ENCODE data around the gene VPS72. TPM values are rescaled to one million over a fixed set of nuclear protein-coding genes. Genes with fewer than 3 reads are reported as not detected.

VPS72 gene
- polyA plus RNA-seq, 1 of the 3 experiments (the other 2 are of a cell fraction) = 80.2 TPM

DNA sequence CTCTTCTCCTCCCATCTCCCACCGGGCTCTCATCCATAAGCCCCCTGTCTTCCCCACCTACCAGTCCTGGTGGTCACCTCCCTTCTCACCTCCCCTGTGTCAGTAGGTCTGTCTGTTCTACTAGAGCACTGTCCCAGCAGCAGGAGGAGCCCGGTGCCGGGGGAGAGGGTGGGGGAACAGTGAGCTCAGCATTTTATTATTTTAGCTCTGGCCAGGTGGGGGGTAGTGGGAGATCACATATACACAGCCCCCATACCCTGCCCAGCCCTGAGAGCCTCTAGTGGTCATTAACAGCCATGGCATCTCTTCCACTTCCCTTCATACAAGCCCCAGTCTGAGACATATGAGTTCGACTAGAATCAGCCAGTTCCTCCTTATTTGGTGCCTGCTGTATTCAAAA lies 14.1 kb downstream of the VPS72 start, which contains the start of gene TMOD4:
TMOD4 (minus strand) TSS at position 119 of the 400 bp plus-strand sequence. CDS start 1,106 bp downstream, outside the sequence.
- WGBS (ENCODE audit: low lambda C conversion rate) = 64% methylated on average over 4 of the region's 4 CpGs
- Histone ChIP-seq H3K36me3 (replicated peaks in 1 of 2; ENCODE audit: control insufficient read depth in 1 of 2, insufficient read depth in 2 of 2, low read length in 1 of 2) (peaks cover 26 to 40% of the 10 kb centered on the region in 2 experiments), H4K20me1 (ENCODE audit: insufficient read depth) (no peaks in the 10 kb centered on the region), H3K9me2 (no peaks in the 10 kb centered on the region), H3K9ac (no peak within 1 kb of the TSS), H3F3A (replicated peaks; ENCODE audit: insufficient read depth) (peaks cover 13% of the 10 kb centered on the region), H3K9me3 (no peaks in the 10 kb centered on the region), H2AFZ (ENCODE audit: low read depth) (no peak within 1 kb of the TSS), H3K4me2 (no peak within 1 kb of the TSS), H3K4me1 (ENCODE audit: control insufficient read depth in 1 of 2, insufficient read depth in 2 of 2, low read depth in 1 of 2, low read length in 1 of 2) (no peaks in the 10 kb centered on the region), H3K4me3 (ENCODE audit: low read depth in 2 of 2, low read length in 1 of 2) (no peak within 1 kb of the TSS), H3K79me2 (ENCODE audit: insufficient read depth) (no peaks in the 10 kb centered on the region), H3K27ac (ENCODE audit: low read depth in 2 of 2, low read length in 1 of 2) (no peak within 1 kb of the TSS), H3K27me3 (ENCODE audit: insufficient read depth) (no peaks in the 10 kb centered on the region)
- POLR2A ChIA-PET = interaction anchor here (1.4 kb wide), 1 partner anchor 14 kb away, joined by 6 read pairs; the partner anchor contains the start of gene VPS72
- DNase-seq = peak; percentile 67
- CTCF ChIA-PET = interaction anchor here (0.5 to 3.1 kb wide), 12 partner anchors 8 to 235 kb away, joined by 3 to 21 read pairs (median 4); partner anchors contain the start of genes LYSMD1, MINDY1, SCNM1 and VPS72
- TF ChIP-seq, protein P1, sequence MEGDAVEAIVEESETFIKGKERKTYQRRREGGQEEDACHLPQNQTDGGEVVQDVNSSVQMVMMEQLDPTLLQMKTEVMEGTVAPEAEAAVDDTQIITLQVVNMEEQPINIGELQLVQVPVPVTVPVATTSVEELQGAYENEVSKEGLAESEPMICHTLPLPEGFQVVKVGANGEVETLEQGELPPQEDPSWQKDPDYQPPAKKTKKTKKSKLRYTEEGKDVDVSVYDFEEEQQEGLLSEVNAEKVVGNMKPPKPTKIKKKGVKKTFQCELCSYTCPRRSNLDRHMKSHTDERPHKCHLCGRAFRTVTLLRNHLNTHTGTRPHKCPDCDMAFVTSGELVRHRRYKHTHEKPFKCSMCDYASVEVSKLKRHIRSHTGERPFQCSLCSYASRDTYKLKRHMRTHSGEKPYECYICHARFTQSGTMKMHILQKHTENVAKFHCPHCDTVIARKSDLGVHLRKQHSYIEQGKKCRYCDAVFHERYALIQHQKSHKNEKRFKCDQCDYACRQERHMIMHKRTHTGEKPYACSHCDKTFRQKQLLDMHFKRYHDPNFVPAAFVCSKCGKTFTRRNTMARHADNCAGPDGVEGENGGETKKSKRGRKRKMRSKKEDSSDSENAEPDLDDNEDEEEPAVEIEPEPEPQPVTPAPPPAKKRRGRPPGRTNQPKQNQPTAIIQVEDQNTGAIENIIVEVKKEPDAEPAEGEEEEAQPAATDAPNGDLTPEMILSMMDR (IDR thresholded peaks at IDR 0.05) = peak; percentile 64
- no peak for TF ChIP-seq POLR2AphosphoS5 (IDR thresholded peaks at IDR 0.05; ENCODE audit: low read depth, low read length)

DNA sequence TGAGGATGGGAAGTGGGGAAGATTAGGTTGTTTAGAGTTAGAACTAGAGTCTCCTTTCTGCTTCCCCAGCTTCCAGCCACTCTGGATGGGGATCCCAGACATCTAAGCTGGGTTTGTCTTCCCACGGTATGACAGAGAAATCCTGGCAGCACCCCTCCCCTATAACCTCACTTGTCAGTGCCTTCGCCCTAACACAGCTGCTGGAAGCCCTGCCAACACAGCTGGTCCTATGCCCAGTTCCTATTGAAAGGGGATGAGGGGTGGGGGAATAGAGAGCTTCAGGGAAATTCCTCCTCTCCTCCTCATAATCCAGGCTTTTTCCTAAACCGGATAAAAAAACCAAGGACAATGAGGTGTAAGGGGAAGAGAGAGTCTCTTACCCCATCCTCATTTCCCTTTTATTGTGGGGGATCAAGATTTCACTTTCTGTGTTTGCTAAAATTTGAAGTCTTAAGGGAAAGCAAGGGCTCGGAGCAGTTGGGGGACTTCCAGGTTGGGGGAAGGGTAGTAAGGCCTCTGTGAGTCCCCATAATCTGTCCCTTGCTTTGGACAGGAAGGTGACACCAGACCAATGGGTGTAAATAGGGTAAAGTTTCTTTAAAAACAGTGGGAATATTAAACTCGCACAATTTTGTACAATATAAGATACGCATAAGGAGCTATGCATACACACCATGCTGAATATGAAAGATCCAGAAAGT lies 14.8 kb downstream of the VPS72 start:
- DNase-seq = no peak
- H3K27ac ChIP-seq (ENCODE audit: low read depth in 2 of 2, low read length in 1 of 2) = no peak overlapping the region
- H3K4me1 ChIP-seq (ENCODE audit: control insufficient read depth in 1 of 2, insufficient read depth in 2 of 2, low read depth in 1 of 2, low read length in 1 of 2) = no peaks in the 10 kb centered on the region
- TF ChIP-seq SMC3 (IDR thresholded peaks at IDR 0.05; ENCODE audit: low read depth, low read length) (no peak), GATA2 (CRISPR knock-in tag; IDR thresholded peaks at IDR 0.05) (no peak), TCF12 (IDR thresholded peaks at IDR 0.05) (no peak), RFX5 (IDR thresholded peaks at IDR 0.05; ENCODE audit: low read length) (no peak), GABPA (IDR thresholded peaks at IDR 0.05; ENCODE audit: low read depth) (no peak), RXRA (IDR thresholded peaks at IDR 0.05; ENCODE audit: borderline replicate concordance, low read depth) (no peak), CHD2 (IDR thresholded peaks at IDR 0.05; ENCODE audit: low read length, partially characterized antibody) (no peak), MXI1 (IDR thresholded peaks at IDR 0.05; ENCODE audit: low read depth, low read length) (no peak), EP300 (IDR thresholded peaks at IDR 0.05; ENCODE audit: borderline replicate concordance in 1 of 2, low read depth in 1 of 2, low read length in 1 of 2) (no peak)
- TF ChIP-seq, protein P2, sequence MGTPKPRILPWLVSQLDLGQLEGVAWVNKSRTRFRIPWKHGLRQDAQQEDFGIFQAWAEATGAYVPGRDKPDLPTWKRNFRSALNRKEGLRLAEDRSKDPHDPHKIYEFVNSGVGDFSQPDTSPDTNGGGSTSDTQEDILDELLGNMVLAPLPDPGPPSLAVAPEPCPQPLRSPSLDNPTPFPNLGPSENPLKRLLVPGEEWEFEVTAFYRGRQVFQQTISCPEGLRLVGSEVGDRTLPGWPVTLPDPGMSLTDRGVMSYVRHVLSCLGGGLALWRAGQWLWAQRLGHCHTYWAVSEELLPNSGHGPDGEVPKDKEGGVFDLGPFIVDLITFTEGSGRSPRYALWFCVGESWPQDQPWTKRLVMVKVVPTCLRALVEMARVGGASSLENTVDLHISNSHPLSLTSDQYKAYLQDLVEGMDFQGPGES (IDR thresholded peaks at IDR 0.05; ENCODE audit: low read depth, low read length) = no peak
- ChIA-PET POLR2A (interaction anchor here (1.4 kb wide), 1 partner anchor 15 kb away, joined by 6 read pairs; the partner anchor contains the start of gene VPS72), CTCF (interaction anchor here (0.5 to 3.1 kb wide), 14 partner anchors 7 to 236 kb away, joined by 3 to 21 read pairs (median 4); partner anchors contain the start of genes LYSMD1, MINDY1, SCNM1 and VPS72)
- H3K79me2 ChIP-seq (ENCODE audit: insufficient read depth) = no peaks in the 10 kb centered on the region
- no peak overlapping the region for H3K9ac ChIP-seq
- peaks cover 13% of the 10 kb centered on the region for H3F3A ChIP-seq (replicated peaks; ENCODE audit: insufficient read depth)
- H4K20me1 ChIP-seq (ENCODE audit: insufficient read depth) = no peaks in the 10 kb centered on the region
- no peaks in the 10 kb centered on the region for H3K9me3 ChIP-seq
- H3K4me2 ChIP-seq = no peak overlapping the region
- no peaks in the 10 kb centered on the region for H3K27me3 ChIP-seq (ENCODE audit: insufficient read depth)
- H3K9me2 ChIP-seq = no peaks in the 10 kb centered on the region
- WGBS (ENCODE audit: low lambda C conversion rate) = 92% methylated on average over 6 of the region's 6 CpGs
- H3K4me3 ChIP-seq (ENCODE audit: low read depth in 2 of 2, low read length in 1 of 2) = no peak overlapping the region
- H2AFZ ChIP-seq (ENCODE audit: low read depth) = no peak overlapping the region
- H3K36me3 ChIP-seq (replicated peaks in 1 of 2; ENCODE audit: control insufficient read depth in 1 of 2, insufficient read depth in 2 of 2, low read length in 1 of 2) = peaks cover 26 to 44% of the 10 kb centered on the region in 2 experiments

Data from SK-N-SH (cell line).